ENCODE data around the gene CDKN1C.

The CDKN1C gene

GRCh38 chr11:2897048-2897447, 11.5 kb upstream of the CDKN1C start:
- DNase-seq (ENCODE audit: low spot score) = no peak
- no peak for TF ChIP-seq CTCF (IDR thresholded peaks at IDR 0.05; ENCODE audit: extremely low read depth, missing control alignments)

- TF ChIP-seq CTCF (IDR thresholded peaks at IDR 0.05; ENCODE audit: extremely low read depth, missing control alignments) = no peak
- no peak for DNase-seq (ENCODE audit: low spot score)
Measured at GRCh38 chr11:2896047-2896446, 10.5 kb upstream of the CDKN1C start.

GRCh38 chr11:2893935-2894334, 8.4 kb upstream of the CDKN1C start:
- no peak for DNase-seq (ENCODE audit: low spot score)
- no peak for TF ChIP-seq CTCF (IDR thresholded peaks at IDR 0.05; ENCODE audit: extremely low read depth, missing control alignments)

- TF ChIP-seq CTCF (IDR thresholded peaks at IDR 0.05; ENCODE audit: extremely low read depth, missing control alignments) = no peak
- DNase-seq (ENCODE audit: low spot score) = peak; percentile 46
Measured at GRCh38 chr11:2892967-2893528, 7.5 kb upstream of the CDKN1C start.

- TF ChIP-seq CTCF (IDR thresholded peaks at IDR 0.05; ENCODE audit: extremely low read depth, missing control alignments) = peak; percentile 66
- DNase-seq (ENCODE audit: low spot score) = peak; percentile 83
Measured at GRCh38 chr11:2892215-2892966, 6.8 kb upstream of the CDKN1C start.

GRCh38 chr11:2891326-2892214, 6.0 kb upstream of the CDKN1C start:
- DNase-seq (ENCODE audit: low spot score) = no peak
- TF ChIP-seq CTCF (IDR thresholded peaks at IDR 0.05; ENCODE audit: extremely low read depth, missing control alignments) = no peak
